Parietal lobe (tissue), 2 donors: Measurements from ENCODE around the gene PUSL1. TPM values are rescaled to one million over a fixed set of nuclear protein-coding genes. Genes with fewer than 3 reads are reported as not detected.

ENCODE experiments used
- small RNA-seq: library from RNA; depleted of rRNA; stranded (forward); fragments of <200 nt; gene quantifications from one replicate; pipeline ENCODE3, GENCODE V24; 2014; ENCODE audit warnings: low replicate concordance
- total RNA-seq: library from RNA; depleted of rRNA; stranded (reverse); fragments of >200 nt; gene quantifications from one replicate; pipeline ENCODE4 v1.2.3, GENCODE V29; 2014

The PUSL1 gene
- 10.0 TPM for total RNA-seq

GRCh38 chr1:1307923-1308755, at the start of gene PUSL1, which contains the start of gene ACAP3:
TSS of gene PUSL1 (plus strand) at chr1:1308597. CDS start at chr1:1308644, 47 bp downstream.
TSS of gene ACAP3 (minus strand) at chr1:1307930. CDS start at chr1:1307815, 115 bp downstream.

GRCh38 chr1:1273512-1274298, 34.7 kb upstream of the PUSL1 start, which contains the start of gene UBE2J2:
TSS of gene UBE2J2 (minus strand) at chr1:1273854. CDS start at chr1:1267992, 5,862 bp downstream.

GRCh38 chr1:1324524-1325287, 16.3 kb downstream of the PUSL1 start, which contains the start of the genes CPTP and INTS11:
TSS of gene CPTP (plus strand) at chr1:1324802. CDS start at chr1:1326911, 2,109 bp downstream.
TSS of gene INTS11 (minus strand) at chr1:1324660. CDS start at chr1:1324608, 52 bp downstream.

GRCh38 chr1:1331068-1331965, 22.9 kb downstream of the PUSL1 start, which contains the start of gene TAS1R3:
TSS of gene TAS1R3 (plus strand) at chr1:1331280. CDS start at chr1:1331346, 66 bp downstream.

GRCh38 chr1:1349256-1350012, 41.0 kb downstream of the PUSL1 start, which contains the start of gene DVL1:
TSS of gene DVL1 (minus strand) at chr1:1349418. CDS start at chr1:1349065, 353 bp downstream.

GRCh38 chr1:1358433-1359271, 50.3 kb downstream of the PUSL1 start, which contains the start of gene MXRA8:
TSS of gene MXRA8 (minus strand) at chr1:1358555. CDS start at chr1:1358504, 51 bp downstream.

Small RNA genes within 50 kb of the gene (small RNA-seq; reads per million reads assigned to genes)
- not detected for gene MIR6726

Other genes starting within 250 kb of the PUSL1 start
- gene RNF223, start 234.3 kb upstream of the PUSL1 start, total RNA-seq: not detected
- gene C1orf159, start 192.5 kb upstream of the PUSL1 start, total RNA-seq: 16.9 TPM
- not detected for gene TTLL10, start 134.7 kb upstream of the PUSL1 start, total RNA-seq
- not detected for gene TNFRSF18, start 102.0 kb upstream of the PUSL1 start, total RNA-seq
- gene TNFRSF4, start 94.4 kb upstream of the PUSL1 start, total RNA-seq: not detected
- gene SDF4, start 76.6 kb upstream of the PUSL1 start, total RNA-seq: 34.4 TPM
- gene B3GALT6, start 76.4 kb upstream of the PUSL1 start, total RNA-seq: 24.7 TPM
- gene C1QTNF12, start 61.9 kb upstream of the PUSL1 start, total RNA-seq: not detected
- gene UBE2J2, start 34.7 kb upstream of the PUSL1 start, total RNA-seq: 52.0 TPM
- 4.4 TPM for gene SCNN1D, start 28.2 kb upstream of the PUSL1 start, total RNA-seq
- gene ACAP3, start 667 bp upstream of the PUSL1 start, total RNA-seq: 202 TPM
- 69.2 TPM for gene INTS11, start 16.1 kb downstream of the PUSL1 start, total RNA-seq
- gene CPTP, start 16.2 kb downstream of the PUSL1 start, total RNA-seq: 16.3 TPM
- gene TAS1R3, start 22.7 kb downstream of the PUSL1 start, total RNA-seq: 1.6 TPM
- gene DVL1, start 40.8 kb downstream of the PUSL1 start, total RNA-seq: 80.1 TPM
- 9.1 TPM for gene MXRA8, start 50.0 kb downstream of the PUSL1 start, total RNA-seq
- gene AURKAIP1, start 66.6 kb downstream of the PUSL1 start, total RNA-seq: 27.2 TPM
- 262 TPM for gene CCNL2, start 90.7 kb downstream of the PUSL1 start, total RNA-seq
- 49.5 TPM for gene MRPL20, start 98.7 kb downstream of the PUSL1 start, total RNA-seq
- gene ANKRD65, start 112.7 kb downstream of the PUSL1 start, total RNA-seq: 1.6 TPM
- gene VWA1, start 127.1 kb downstream of the PUSL1 start, total RNA-seq: 4.1 TPM
- gene ATAD3C, start 141.1 kb downstream of the PUSL1 start, total RNA-seq: not detected
- 22.5 TPM for gene ATAD3B, start 163.2 kb downstream of the PUSL1 start, total RNA-seq
- 13.5 TPM for gene ATAD3A, start 203.6 kb downstream of the PUSL1 start, total RNA-seq
- 20.3 TPM for gene TMEM240, start 232.0 kb downstream of the PUSL1 start, total RNA-seq